Esophagus squamous epithelium (tissue), 4 donors: ENCODE results near the gene PLEKHN1.

Source experiments
- POLR2A ChIP-seq, 4 donors: fragments of 450-650 bp; IDR thresholded peaks; one replicate each; pipeline ENCODE4 v1.6.1; 2017; ENCODE audit warnings: antibody characterized with exemption in 4 of 4, mild to moderate bottlenecking in 4 of 4, moderate library complexity in 3 of 4
- TF ChIP-seq, protein P1 (sequence below), 6 experiments: fragments of 450-650 bp in 4 of 6; fragments of 200-600 bp in 2 of 6; sonication (generic) in 2 of 6; IDR thresholded peaks; one replicate each; pipeline ENCODE4 v1.5.1; 2016 to 2019; ENCODE audit warnings: antibody characterized with exemption in 6 of 6, mild to moderate bottlenecking in 4 of 6, moderate library complexity in 4 of 6

DNA sequence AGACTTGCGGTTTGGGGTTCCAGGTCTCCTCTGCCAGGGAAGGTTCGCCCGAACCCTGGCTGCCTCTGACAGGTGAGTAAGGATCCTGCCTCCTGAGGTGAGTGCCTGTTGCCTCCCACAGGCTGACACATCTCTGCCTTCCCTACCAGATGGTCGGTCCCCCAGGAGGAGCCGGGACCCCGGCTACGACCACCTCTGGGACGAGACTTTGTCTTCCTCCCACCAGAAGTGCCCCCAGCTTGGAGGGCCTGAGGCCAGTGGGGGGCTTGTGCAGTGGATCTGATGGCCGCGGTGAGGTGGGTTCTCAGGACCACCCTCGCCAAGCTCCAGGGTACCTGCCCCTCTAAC lies 8.0 kb downstream of the PLEKHN1 start:
- TF ChIP-seq, protein P1, sequence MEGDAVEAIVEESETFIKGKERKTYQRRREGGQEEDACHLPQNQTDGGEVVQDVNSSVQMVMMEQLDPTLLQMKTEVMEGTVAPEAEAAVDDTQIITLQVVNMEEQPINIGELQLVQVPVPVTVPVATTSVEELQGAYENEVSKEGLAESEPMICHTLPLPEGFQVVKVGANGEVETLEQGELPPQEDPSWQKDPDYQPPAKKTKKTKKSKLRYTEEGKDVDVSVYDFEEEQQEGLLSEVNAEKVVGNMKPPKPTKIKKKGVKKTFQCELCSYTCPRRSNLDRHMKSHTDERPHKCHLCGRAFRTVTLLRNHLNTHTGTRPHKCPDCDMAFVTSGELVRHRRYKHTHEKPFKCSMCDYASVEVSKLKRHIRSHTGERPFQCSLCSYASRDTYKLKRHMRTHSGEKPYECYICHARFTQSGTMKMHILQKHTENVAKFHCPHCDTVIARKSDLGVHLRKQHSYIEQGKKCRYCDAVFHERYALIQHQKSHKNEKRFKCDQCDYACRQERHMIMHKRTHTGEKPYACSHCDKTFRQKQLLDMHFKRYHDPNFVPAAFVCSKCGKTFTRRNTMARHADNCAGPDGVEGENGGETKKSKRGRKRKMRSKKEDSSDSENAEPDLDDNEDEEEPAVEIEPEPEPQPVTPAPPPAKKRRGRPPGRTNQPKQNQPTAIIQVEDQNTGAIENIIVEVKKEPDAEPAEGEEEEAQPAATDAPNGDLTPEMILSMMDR (IDR thresholded peaks at IDR 0.05) = no peak
- no peak for TF ChIP-seq POLR2A (IDR thresholded peaks at IDR 0.05)
